K562 (cell line): ENCODE measurements around the gene SFTPB. TPM values are rescaled to one million over a fixed set of nuclear protein-coding genes. Genes with fewer than 3 reads are reported as not detected.

Experiments
- ATAC-seq: fragments of 200-7000 bp; cut with Tn5 transposase; 3 replicates; pipeline ENCODE4 v1.9.1; 2020; ENCODE audit warnings: moderate library complexity
- BruUV-seq: library from RNA; stranded (reverse); fragments of 400-500 nt; replicated peaks from 2 replicates; lab custom pipeline; 2021; lab: Mats Ljungman, UMichigan
- CTCF ChIA-PET: fragments of 300-600 bp; formaldehyde crosslinking; extraction: SDS; loops from one replicate; lab custom pipeline; 2021; ENCODE audit warnings: low intra/inter-chr PET ratio; lab: Yijun Ruan, JAX
- POLR2A ChIA-PET: fragments of 300-600, 350-650 bp; sonication (Branson Sonifier 250); formaldehyde crosslinking; extraction: SDS; loops from one replicate; lab custom pipeline; 2021; ENCODE audit warnings: antibody characterized with exemption, inconsistent platforms; lab: Yijun Ruan, JAX
- DNase-seq, 4 experiments: peaks; one replicate each; pipeline versions ENCODE4 v3.0.0 to v3.0.0-alpha.2; 2011 to 2018; ENCODE audit warnings: low spot score in 3 of 4, mixed read lengths in 3 of 4; ENCODE audit errors: extremely low read depth in 1 of 4
- FAIRE-seq: peaks from 2 replicates; lab custom pipeline; 2011; peaks lifted over from hg19 to GRCh38; lab: Jason Lieb, UNC
- H2AFZ ChIP-seq: 2 replicates; pipeline ENCODE4 v1.6.0; 2011; ENCODE audit warnings: low read depth, low read length, control low read depth, inconsistent platforms
- H3K27ac ChIP-seq: fragments of 200-600 bp; 3 replicates; pipeline ENCODE4 v1.8.0; 2011; ENCODE audit warnings: low read depth, mild to moderate bottlenecking, control low read depth, inconsistent platforms, low read length, moderate library complexity, mixed read lengths; ENCODE audit errors: extremely low read depth
- H3K27me3 ChIP-seq, 2 experiments: fragments of 300-600 bp in 1 of 2; 2 replicates in 1 of 2; 3 replicates in 1 of 2; pipeline versions ENCODE4 v1.6.0 to v1.8.0; 2011; ENCODE audit warnings: inconsistent platforms in 2 of 2, low read length in 2 of 2, mild to moderate bottlenecking in 1 of 2, mixed read lengths in 1 of 2, moderate library complexity in 1 of 2; ENCODE audit not compliant: control insufficient read depth in 2 of 2, insufficient read depth in 2 of 2
- H3K36me3 ChIP-seq: fragments of 300-600 bp; 3 replicates; pipeline ENCODE4 v1.8.0; 2011; ENCODE audit warnings: mild to moderate bottlenecking, low read length, inconsistent platforms; ENCODE audit not compliant: control insufficient read depth, insufficient read depth
- H3K4me1 ChIP-seq, 2 experiments: fragments of 200-600 bp in 1 of 2; replicated peaks in 1 of 2; 2 replicates in 1 of 2; 3 replicates in 1 of 2; pipeline versions ENCODE4 v1.5.1 to v1.8.0; 2011; ENCODE audit warnings: inconsistent platforms in 2 of 2, low read length in 2 of 2, mild to moderate bottlenecking in 1 of 2, mixed read lengths in 1 of 2, moderate library complexity in 1 of 2; ENCODE audit not compliant: control insufficient read depth in 2 of 2, insufficient read depth in 2 of 2
- H3K4me2 ChIP-seq: 2 replicates; pipeline ENCODE4 v1.6.1; 2011; ENCODE audit warnings: low read length, control low read depth, inconsistent platforms, mixed read lengths; ENCODE audit not compliant: insufficient read depth
- H3K4me3 ChIP-seq: fragments of 200-600 bp; sonication (generic), shearing (Covaris generic); 2 replicates; pipeline ENCODE4 v1.5.1; 2016; ENCODE audit warnings: control low read depth, inconsistent platforms
- H3K79me2 ChIP-seq: fragments of 200-600 bp; 3 replicates; pipeline ENCODE4 v1.8.0; 2011; ENCODE audit warnings: low read length, inconsistent platforms; ENCODE audit not compliant: control insufficient read depth, insufficient read depth
- H3K9ac ChIP-seq, 2 experiments: 2 replicates each; pipeline versions ENCODE4 v1.6.0 to v1.6.1; 2011; ENCODE audit warnings: low read depth in 2 of 2, low read length in 2 of 2, control low read depth in 1 of 2, inconsistent platforms in 1 of 2, mild to moderate bottlenecking in 1 of 2, mixed read lengths in 1 of 2; ENCODE audit not compliant: insufficient read depth in 1 of 2
- H3K9me1 ChIP-seq: one replicate; pipeline ENCODE4 v1.6.0; 2011; ENCODE audit warnings: inconsistent platforms, mild to moderate bottlenecking, low read length, moderate library complexity; ENCODE audit not compliant: control insufficient read depth, insufficient read depth
- H3K9me3 ChIP-seq: replicated peaks from 2 replicates; pipeline ENCODE4 v1.5.1; 2011; ENCODE audit warnings: low read depth, low read length, inconsistent platforms; ENCODE audit not compliant: control insufficient read depth, insufficient read depth
- H4K20me1 ChIP-seq: replicated peaks from 2 replicates; pipeline ENCODE4 v1.6.1; 2011; ENCODE audit warnings: low read length, inconsistent platforms, mixed read lengths; ENCODE audit not compliant: control insufficient read depth, insufficient read depth
- BCLAF1 ChIP-seq, 2 experiments: fragments of 450-650 bp in 1 of 2; IDR thresholded peaks; 2 replicates each; pipeline ENCODE4 v1.6.1; 2011 to 2017; ENCODE audit warnings: low read depth in 2 of 2, antibody characterized with exemption in 1 of 2, borderline replicate concordance in 1 of 2, low read length in 1 of 2, mild to moderate bottlenecking in 1 of 2, mixed read lengths in 1 of 2; ENCODE audit not compliant: control insufficient read depth in 1 of 2
- BDP1 ChIP-seq: IDR thresholded peaks from 3 replicates; pipeline ENCODE4 v1.6.1; 2011; ENCODE audit not compliant: insufficient read length, insufficient read depth
- ETV6 ChIP-seq, 3 experiments: fragments of 150-350 bp in 1 of 3; sonication (generic) in 1 of 3; formaldehyde crosslinking in 1 of 3; IDR thresholded peaks; 2 replicates each; pipeline versions ENCODE4 v1.6.1 to v1.8.0; 2014 to 2022; ENCODE audit warnings: borderline replicate concordance in 2 of 3, low read depth in 2 of 3, antibody characterized with exemption in 1 of 3, low read length in 1 of 3, mild to moderate bottlenecking in 1 of 3, missing genetic modification reagents in 1 of 3
- IRF2 ChIP-seq: sonication (generic); formaldehyde crosslinking; IDR thresholded peaks from 2 replicates; pipeline ENCODE4 v1.8.1; 2022; ENCODE audit warnings: mild to moderate bottlenecking, missing genetic modification reagents
- NCOA6 ChIP-seq: fragments of 450-650 bp; IDR thresholded peaks from 2 replicates; pipeline ENCODE4 v1.6.1; 2017; ENCODE audit warnings: mild to moderate bottlenecking
- NFE2 ChIP-seq: IDR thresholded peaks from 2 replicates; pipeline ENCODE4 v1.6.1; 2014; ENCODE audit warnings: antibody characterized with exemption, low read depth
- POLR3G ChIP-seq: IDR thresholded peaks from 2 replicates; pipeline ENCODE4 v1.6.1; 2011; ENCODE audit not compliant: insufficient read length, insufficient replicate concordance; ENCODE audit errors: extremely low read depth
- PTTG1 ChIP-seq: fragments of 450-650 bp; IDR thresholded peaks from 2 replicates; pipeline ENCODE4 v1.6.1; 2016; ENCODE audit warnings: low read depth, mild to moderate bottlenecking, missing genetic modification characterization, missing compliant biosample characterization
- SMARCA4 ChIP-seq: fragments of 450-650 bp; IDR thresholded peaks from 2 replicates; pipeline ENCODE4 v1.6.1; 2016
- TAF9B ChIP-seq: fragments of 450-650 bp; IDR thresholded peaks from 2 replicates; pipeline ENCODE4 v1.6.1; 2018; ENCODE audit warnings: mild to moderate bottlenecking; ENCODE audit not compliant: partially characterized antibody
- TCF3 ChIP-seq: sonication (generic); formaldehyde crosslinking; IDR thresholded peaks from 2 replicates; pipeline ENCODE4 v1.4.0; 2020; ENCODE audit warnings: mild to moderate bottlenecking, missing genetic modification reagents
- ZBTB34 ChIP-seq: fragments of 250-450 bp; sonication (Bioruptor Pico); IDR thresholded peaks from 2 replicates; pipeline ENCODE4 v1.8.0; 2021; ENCODE audit warnings: mild to moderate bottlenecking, moderate library complexity
- ZNF121 ChIP-seq: sonication (generic); formaldehyde crosslinking; conservative IDR thresholded peaks from 2 replicates; pipeline ENCODE4 v1.8.0; 2022; ENCODE audit warnings: missing genetic modification reagents
- ZNF175 ChIP-seq: fragments of 200-800 bp; sonication (Bioruptor generic); IDR thresholded peaks from 2 replicates; pipeline ENCODE4 v1.6.1; 2016; ENCODE audit warnings: low read depth, mild to moderate bottlenecking, missing genetic modification characterization, missing compliant biosample characterization
- ZNF217 ChIP-seq: sonication (generic); formaldehyde crosslinking; IDR thresholded peaks from 2 replicates; pipeline ENCODE4 v1.8.0; 2022; ENCODE audit warnings: mild to moderate bottlenecking, missing genetic modification reagents
- ZNF408 ChIP-seq: fragments of 250-450 bp; sonication (Bioruptor Pico); IDR thresholded peaks from 2 replicates; pipeline ENCODE4 v1.4.0; 2020; ENCODE audit warnings: low read depth, mild to moderate bottlenecking, moderate library complexity
- ZNF77 ChIP-seq: fragments of 250-450 bp; sonication (Bioruptor Pico); IDR thresholded peaks from 2 replicates; pipeline ENCODE4 v1.5.0; 2020
- ZNF780A ChIP-seq: fragments of 250-450 bp; sonication (Bioruptor Pico); IDR thresholded peaks from 2 replicates; pipeline ENCODE4 v1.5.0; 2021; ENCODE audit warnings: mild to moderate bottlenecking
- WGBS: fragments of 100-300 bp; shearing (Covaris generic); methylation state at CpG from one replicate; pipeline ENCODE4 v1.1.6; 2016; ENCODE audit warnings: low coverage, mixed read lengths; ENCODE audit not compliant: insufficient coverage; ENCODE audit errors: missing lambda C conversion rate; 5-methylcytosine and 5-hydroxymethylcytosine counted together
- in situ Hi-C: fragments of 300-500 bp; cut with MboI; formaldehyde crosslinking; loops from 4 replicates; pipeline ENCODE4 v1.15.0; 2018; ENCODE audit warnings: inconsistent platforms, mixed read lengths
- intact Hi-C: fragments of 100-400 bp; cut with micrococcal nuclease; formaldehyde crosslinking; loops from 2 replicates; pipeline ENCODE4 v1.14.2; 2022
- polyA plus RNA-seq, 8 experiments: library from polyadenylated mRNA; depleted of rRNA in 4 of 8; stranded (reverse) in 5 of 8; unstranded in 3 of 8; fragments of >200 nt; fragmentation: Nextera tagmentation in 2 of 8; fragmentation: Illumina TruSeq in 1 of 8; extraction: Ambion mirVana in 2 of 8; extraction: Trizol in 1 of 8; gene quantifications; 2 replicates each; pipeline versions ENCODE4 v1.2.1 to v1.2.3, GENCODE V29; 2011 to 2014; ENCODE audit warnings: inconsistent platforms in 1 of 8, missing spikeins in 1 of 8
- total RNA-seq, 7 experiments: library from RNA; depleted of rRNA in 6 of 7; stranded (reverse); fragments of >200 nt in 6 of 7; fragmentation: Illumina TruSeq in 2 of 7; extraction: Trizol in 2 of 7; gene quantifications; 2 replicates each; pipeline versions ENCODE4 v1.2.1 to v1.2.3, GENCODE V29; 2011 to 2021; ENCODE audit warnings: low replicate concordance in 1 of 7

SFTPB gene
- total and polyA plus RNA-seq, 9 of the 15 experiments (the other 6 are each of a cell fraction or from before 2014, with no cell fraction given), result 0.03 to 7.0 TPM; not detected in 7

GRCh38 chr2:85642725-85643124, 25.3 kb downstream of the SFTPB start (continued):
- no peak for TF ChIP-seq PTTG1 (tag)
- TF ChIP-seq SMARCA4, result no peak
- no peak for TF ChIP-seq ZBTB34 (CRISPR knock-in tag)
- no peak for TF ChIP-seq ZNF175
- no peak for TF ChIP-seq ETV6 (IDR thresholded peaks at IDR 0.05; ENCODE audit: borderline replicate concordance in 1 of 2, low read depth in 2 of 2, low read length in 1 of 2)
- TF ChIP-seq ETV6 (CRISPR knock-in tag; IDR thresholded peaks at IDR 0.05; ENCODE audit: borderline replicate concordance), result no peak
- TF ChIP-seq ZNF780A (CRISPR knock-in tag), result no peak
- no peak for TF ChIP-seq NFE2
- no peak for TF ChIP-seq TCF3 (CRISPR knock-in tag)
- TF ChIP-seq TAF9B, result no peak

- Histone ChIP-seq H3K36me3 (peaks cover 88% of the 10 kb centered on the region), H3K4me2 (no peak overlapping the region), H3K9ac (no peak overlapping the region), H3K4me1 (no peaks in the 10 kb centered on the region), H3K4me3 (no peak overlapping the region), H3K27me3 (no peaks in the 10 kb centered on the region), H3K9me3 (no peaks in the 10 kb centered on the region), H3K79me2 (peaks cover 8% of the 10 kb centered on the region; the same call in 2 of the 3 replicates), H3K9me1 (no peaks in the 10 kb centered on the region), H2AFZ (no peak overlapping the region), H4K20me1 (peaks cover 6% of the 10 kb centered on the region; the same call in 1 of the 2 replicates), H3K27ac (no peak overlapping the region)
- no peak for FAIRE-seq
- BruUV-seq, result no TSS peak
- WGBS, result 57% methylated on average over 4 of the region's 4 CpGs
- intact Hi-C loops (loop anchor here (2.0 kb wide), 1 partner anchor 71 kb away; no protein-coding TSS in a partner anchor), in situ Hi-C loops (no loop called here)
- CTCF ChIA-PET, result interaction anchor here (0.7 to 1.0 kb wide), 2 partner anchors 11 to 84 kb away, joined by 3 read pairs; no protein-coding TSS in a partner anchor
- POLR2A ChIA-PET, result interaction anchor here (1.0 to 1.2 kb wide), 3 partner anchors 9 to 31 kb away, joined by 3 read pairs; no protein-coding TSS in a partner anchor
- ATAC-seq, result no peak
- no peak for DNase-seq
- TF ChIP-seq POLR3G (no peak), IRF2 (CRISPR knock-in tag) (no peak), NCOA6 (no peak), ZNF217 (CRISPR knock-in tag) (no peak), ZNF121 (CRISPR knock-in tag) (no peak), ZNF77 (CRISPR knock-in tag) (no peak), BDP1 (no peak), BCLAF1 (IDR thresholded peaks at IDR 0.05; ENCODE audit: borderline replicate concordance in 1 of 2, control insufficient read depth in 1 of 2, low read depth in 2 of 2, low read length in 1 of 2) (no peak), ZNF408 (CRISPR knock-in tag) (no peak)
These were observed 32.4 kb downstream of the SFTPB start for GRCh38 chr2:85635636-85636035.
